Skeletal muscle tissue (tissue), 4 donors: Measurements from ENCODE around the gene LHPP. TPM values are rescaled to one million over a fixed set of nuclear protein-coding genes. Genes with fewer than 3 reads are reported as not detected.

Experiments used
- H3K27ac ChIP-seq: one replicate; pipeline ENCODE4 v1.7.0; 2013; ENCODE audit warnings: mild to moderate bottlenecking, low read depth, low read length, inconsistent platforms
- H3K27me3 ChIP-seq, 3 donors: one replicate each; pipeline ENCODE4 v1.7.0; 2013; ENCODE audit warnings: low read length in 3 of 3; ENCODE audit not compliant: control insufficient read depth in 3 of 3, insufficient read depth in 3 of 3
- H3K36me3 ChIP-seq, 3 donors: one replicate each; pipeline ENCODE4 v1.7.0; 2013; ENCODE audit warnings: low read length in 3 of 3; ENCODE audit not compliant: control insufficient read depth in 3 of 3, insufficient read depth in 3 of 3
- H3K4me1 ChIP-seq, 3 donors: one replicate each; pipeline ENCODE4 v1.7.0; 2013; ENCODE audit warnings: low read length in 3 of 3, mild to moderate bottlenecking in 3 of 3; ENCODE audit not compliant: control insufficient read depth in 3 of 3, insufficient read depth in 3 of 3
- H3K4me3 ChIP-seq, 3 donors: one replicate each; pipeline ENCODE4 v1.7.0; 2013; ENCODE audit warnings: low read length in 3 of 3
- H3K9ac ChIP-seq, 3 donors: one replicate each; pipeline ENCODE4 v1.7.0; 2013; ENCODE audit warnings: low read length in 3 of 3, mild to moderate bottlenecking in 3 of 3, moderate library complexity in 2 of 3, low read depth in 1 of 3
- H3K9me3 ChIP-seq, 3 donors: one replicate each; pipeline ENCODE4 v1.7.0; 2013; ENCODE audit warnings: low read length in 3 of 3; ENCODE audit not compliant: control insufficient read depth in 3 of 3
- total RNA-seq: library from RNA; depleted of rRNA; stranded (reverse); fragments of >200 nt; gene quantifications from one replicate; pipeline ENCODE4 v1.2.3, GENCODE V29; 2014
- donor health status: Osteomylitis.

The LHPP gene
- total RNA-seq, 1 donor from 2014 or later, result 4.2 TPM

GRCh38 chr10:124495162-124495561, 33.5 kb downstream of the LHPP start:
- no peak overlapping the region for H3K27ac ChIP-seq
- H3K27me3 ChIP-seq, result no peaks in the 10 kb centered on the region
- H3K36me3 ChIP-seq, result peaks cover 0 to 2% (median 0%) of the 10 kb centered on the region in 3 donors
- peaks cover 0 to 7% (median 0%) of the 10 kb centered on the region in 3 donors for H3K4me1 ChIP-seq
- H3K9ac ChIP-seq, result no peak overlapping the region
- no peaks in the 10 kb centered on the region for H3K9me3 ChIP-seq
- no peak overlapping the region for H3K4me3 ChIP-seq

GRCh38 chr10:124495725-124496124, 34.1 kb downstream of the LHPP start:
- Histone ChIP-seq H3K9ac (no peak overlapping the region), H3K9me3 (no peaks in the 10 kb centered on the region), H3K4me1 (peaks cover 0 to 7% (median 0%) of the 10 kb centered on the region in 3 donors), H3K27ac (no peak overlapping the region), H3K4me3 (no peak overlapping the region), H3K36me3 (peaks cover 0 to 3% (median 2%) of the 10 kb centered on the region in 3 donors), H3K27me3 (no peaks in the 10 kb centered on the region)

GRCh38 chr10:124496150-124496549, 34.5 kb downstream of the LHPP start:
- H3K9me3 ChIP-seq, result no peaks in the 10 kb centered on the region

GRCh38 chr10:124496620-124497019, 35.0 kb downstream of the LHPP start:
- H3K36me3 ChIP-seq, result peaks cover 0 to 5% (median 4%) of the 10 kb centered on the region in 3 donors

More at GRCh38 chr10:124496150-124496549, 34.5 kb downstream of the LHPP start:
- H3K4me3 ChIP-seq, result no peak overlapping the region
- no peak overlapping the region for H3K27ac ChIP-seq
- H3K27me3 ChIP-seq, result no peaks in the 10 kb centered on the region
- H3K36me3 ChIP-seq, result peaks cover 0 to 5% (median 4%) of the 10 kb centered on the region in 3 donors
- peaks cover 0 to 7% (median 0%) of the 10 kb centered on the region in 3 donors for H3K4me1 ChIP-seq
- H3K9ac ChIP-seq, result no peak overlapping the region

GRCh38 chr10:124497196-124497881, 35.7 kb downstream of the LHPP start:
- peaks cover 0 to 5% (median 4%) of the 10 kb centered on the region in 3 donors for H3K36me3 ChIP-seq
- H3K4me3 ChIP-seq, result no peak overlapping the region
- H3K27me3 ChIP-seq, result no peaks in the 10 kb centered on the region
- H3K9me3 ChIP-seq, result no peaks in the 10 kb centered on the region
- no peak overlapping the region for H3K27ac ChIP-seq
- H3K4me1 ChIP-seq, result peaks cover 0 to 7% (median 0%) of the 10 kb centered on the region in 3 donors
- no peak overlapping the region for H3K9ac ChIP-seq

More at GRCh38 chr10:124496620-124497019, 35.0 kb downstream of the LHPP start:
- H3K9me3 ChIP-seq, result no peaks in the 10 kb centered on the region
- H3K27ac ChIP-seq, result no peak overlapping the region
- no peak overlapping the region for H3K9ac ChIP-seq
- no peaks in the 10 kb centered on the region for H3K27me3 ChIP-seq
- no peak overlapping the region for H3K4me3 ChIP-seq
- H3K4me1 ChIP-seq, result peaks cover 0 to 7% (median 0%) of the 10 kb centered on the region in 3 donors

GRCh38 chr10:124498056-124498455, 36.4 kb downstream of the LHPP start:
- no peaks in the 10 kb centered on the region for H3K27me3 ChIP-seq
- no peak overlapping the region for H3K4me3 ChIP-seq
- peaks cover 0 to 7% (median 0%) of the 10 kb centered on the region in 3 donors for H3K4me1 ChIP-seq
- H3K9me3 ChIP-seq, result no peaks in the 10 kb centered on the region
- no peak overlapping the region for H3K27ac ChIP-seq
- H3K9ac ChIP-seq, result no peak overlapping the region
- H3K36me3 ChIP-seq, result peaks cover 0 to 5% (median 4%) of the 10 kb centered on the region in 3 donors

- Histone ChIP-seq H3K9ac (no peak overlapping the region), H3K27me3 (no peaks in the 10 kb centered on the region), H3K9me3 (no peaks in the 10 kb centered on the region), H3K36me3 (peaks cover 0 to 5% (median 4%) of the 10 kb centered on the region in 3 donors), H3K27ac (no peak overlapping the region), H3K4me3 (no peak overlapping the region), H3K4me1 (peaks cover 0 to 7% (median 0%) of the 10 kb centered on the region in 3 donors)
Observed at GRCh38 chr10:124500757-124501156, 39.1 kb downstream of the LHPP start.

GRCh38 chr10:124504711-124505110, 43.1 kb downstream of the LHPP start:
- Histone ChIP-seq H3K9me3 (no peaks in the 10 kb centered on the region), H3K27ac (no peak overlapping the region), H3K4me1 (no peaks in the 10 kb centered on the region), H3K27me3 (no peaks in the 10 kb centered on the region), H3K4me3 (no peak overlapping the region), H3K36me3 (peaks cover 0 to 5% (median 2%) of the 10 kb centered on the region in 3 donors), H3K9ac (no peak overlapping the region)

- Histone ChIP-seq H3K9me3 (no peaks in the 10 kb centered on the region), H3K4me3 (no peak overlapping the region), H3K9ac (no peak overlapping the region), H3K27ac (no peak overlapping the region), H3K27me3 (no peaks in the 10 kb centered on the region), H3K4me1 (no peaks in the 10 kb centered on the region), H3K36me3 (peaks cover 0 to 5% (median 2%) of the 10 kb centered on the region in 3 donors)
Observed at GRCh38 chr10:124505279-124505678, 43.7 kb downstream of the LHPP start.

GRCh38 chr10:124508070-124508667, 46.5 kb downstream of the LHPP start:
- no peaks in the 10 kb centered on the region for H3K36me3 ChIP-seq
- H3K9me3 ChIP-seq, result no peaks in the 10 kb centered on the region
- H3K4me3 ChIP-seq, result no peak overlapping the region
- H3K27me3 ChIP-seq, result no peaks in the 10 kb centered on the region
- no peak overlapping the region for H3K27ac ChIP-seq
- H3K4me1 ChIP-seq, result no peaks in the 10 kb centered on the region
- H3K9ac ChIP-seq, result no peak overlapping the region
